Suprapubic skin (tissue), 4 donors: ENCODE measurements around the gene AIRE. TPM values are rescaled to one million over a fixed set of nuclear protein-coding genes. Genes with fewer than 3 reads are reported as not detected.

ENCODE experiments used
- DNase-seq, 2 donors: peaks; one replicate each; pipeline ENCODE4 v3.0.0-alpha.2; 2019; ENCODE audit warnings: low spot score in 2 of 2
- H3K27ac ChIP-seq: fragments of 200-600 bp; sonication (generic); one replicate; pipeline ENCODE4 v1.5.1; 2019
- H3K27me3 ChIP-seq: fragments of 200-600 bp; sonication (generic); one replicate; pipeline ENCODE4 v1.5.1; 2019
- H3K36me3 ChIP-seq: fragments of 200-600 bp; sonication (generic); one replicate; pipeline ENCODE4 v1.5.1; 2019
- H3K4me1 ChIP-seq: fragments of 200-600 bp; sonication (generic); one replicate; pipeline ENCODE4 v1.5.1; 2019
- H3K4me3 ChIP-seq: fragments of 200-600 bp; sonication (generic); one replicate; pipeline ENCODE4 v1.5.1; 2019; ENCODE audit warnings: mild to moderate bottlenecking
- H3K9me3 ChIP-seq: fragments of 200-600 bp; sonication (generic); one replicate; pipeline ENCODE4 v1.5.1; 2019
- EP300 ChIP-seq: sonication (generic); formaldehyde crosslinking; IDR thresholded peaks from one replicate; pipeline ENCODE4 v1.6.1; 2017; ENCODE audit warnings: antibody characterized with exemption
- POLR2A ChIP-seq, 2 donors: fragments of 450-650 bp; IDR thresholded peaks; one replicate each; pipeline ENCODE4 v1.6.1; 2017; ENCODE audit warnings: antibody characterized with exemption in 2 of 2, mild to moderate bottlenecking in 2 of 2, moderate library complexity in 2 of 2
- POLR2AphosphoS5 ChIP-seq, 3 donors: sonication (generic); formaldehyde crosslinking; IDR thresholded peaks; one replicate each; pipeline ENCODE4 v1.6.1; 2017; ENCODE audit warnings: antibody characterized with exemption in 3 of 3
- WGBS: methylation state at CpG from one replicate; pipeline ENCODE4 v1.1.5; 2018; 5-methylcytosine and 5-hydroxymethylcytosine counted together
- total RNA-seq, 4 donors: library from RNA; depleted of rRNA; stranded (reverse); fragments of >200 nt; gene quantifications; one replicate each; pipeline ENCODE4 v1.1.0, GENCODE V29; 2016
- TF ChIP-seq, protein P1 (sequence below), 2 donors: fragments of 200-600 bp in 1 of 2; fragments of 450-650 bp in 1 of 2; sonication (generic) in 1 of 2; IDR thresholded peaks; one replicate each; pipeline ENCODE4 v1.5.1; 2016 to 2019; ENCODE audit warnings: antibody characterized with exemption in 2 of 2, mild to moderate bottlenecking in 1 of 2, moderate library complexity in 1 of 2

Gene AIRE
- total RNA-seq, 4 donors from 2014 or later = not detected

- WGBS = 81% methylated on average over 17 of the region's 19 CpGs
- Histone ChIP-seq H3K36me3 (no peaks in the 10 kb centered on the region), H3K27ac (no peak within 1 kb of the TSS)
Observed at GRCh38 chr21:44261675-44262295, 23.9 kb upstream of the AIRE start, which contains the start of gene DNMT3L. Gene DNMT3L, minus strand, starts transcription at chr21:44261897. Its CDS starts 638 bp downstream, at chr21:44261259.

GRCh38 chr21:44262338-44263056 is 23.2 kb upstream of the AIRE start:
- DNase-seq = no peak
- H3K4me1 ChIP-seq = peaks cover 3% of the 10 kb centered on the region
- no peaks in the 10 kb centered on the region for H3K36me3 ChIP-seq
- H3K27ac ChIP-seq = no peak overlapping the region
- no peaks in the 10 kb centered on the region for H3K9me3 ChIP-seq
- WGBS = 77% methylated on average over 11 of the region's 12 CpGs
- H3K27me3 ChIP-seq = no peaks in the 10 kb centered on the region
- no peak for TF ChIP-seq POLR2A (IDR thresholded peaks at IDR 0.05)
- TF ChIP-seq, protein P1, sequence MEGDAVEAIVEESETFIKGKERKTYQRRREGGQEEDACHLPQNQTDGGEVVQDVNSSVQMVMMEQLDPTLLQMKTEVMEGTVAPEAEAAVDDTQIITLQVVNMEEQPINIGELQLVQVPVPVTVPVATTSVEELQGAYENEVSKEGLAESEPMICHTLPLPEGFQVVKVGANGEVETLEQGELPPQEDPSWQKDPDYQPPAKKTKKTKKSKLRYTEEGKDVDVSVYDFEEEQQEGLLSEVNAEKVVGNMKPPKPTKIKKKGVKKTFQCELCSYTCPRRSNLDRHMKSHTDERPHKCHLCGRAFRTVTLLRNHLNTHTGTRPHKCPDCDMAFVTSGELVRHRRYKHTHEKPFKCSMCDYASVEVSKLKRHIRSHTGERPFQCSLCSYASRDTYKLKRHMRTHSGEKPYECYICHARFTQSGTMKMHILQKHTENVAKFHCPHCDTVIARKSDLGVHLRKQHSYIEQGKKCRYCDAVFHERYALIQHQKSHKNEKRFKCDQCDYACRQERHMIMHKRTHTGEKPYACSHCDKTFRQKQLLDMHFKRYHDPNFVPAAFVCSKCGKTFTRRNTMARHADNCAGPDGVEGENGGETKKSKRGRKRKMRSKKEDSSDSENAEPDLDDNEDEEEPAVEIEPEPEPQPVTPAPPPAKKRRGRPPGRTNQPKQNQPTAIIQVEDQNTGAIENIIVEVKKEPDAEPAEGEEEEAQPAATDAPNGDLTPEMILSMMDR (IDR thresholded peaks at IDR 0.05) = no peak
- no peak for TF ChIP-seq EP300
- no peak for TF ChIP-seq POLR2AphosphoS5 (IDR thresholded peaks at IDR 0.05)
- H3K4me3 ChIP-seq = no peak overlapping the region

More at GRCh38 chr21:44261675-44262295, 23.9 kb upstream of the AIRE start, which contains the start of gene DNMT3L:
- TF ChIP-seq, protein P1 (IDR thresholded peaks at IDR 0.05) = no peak
- no peak for TF ChIP-seq POLR2A (IDR thresholded peaks at IDR 0.05)
- TF ChIP-seq POLR2AphosphoS5 (IDR thresholded peaks at IDR 0.05) = no peak
- no peak for TF ChIP-seq EP300
- peaks cover 3% of the 10 kb centered on the region for H3K4me1 ChIP-seq
- H3K27me3 ChIP-seq = no peaks in the 10 kb centered on the region
- DNase-seq = no peak
- no peaks in the 10 kb centered on the region for H3K9me3 ChIP-seq
- H3K4me3 ChIP-seq = no peak within 1 kb of the TSS

DNA sequence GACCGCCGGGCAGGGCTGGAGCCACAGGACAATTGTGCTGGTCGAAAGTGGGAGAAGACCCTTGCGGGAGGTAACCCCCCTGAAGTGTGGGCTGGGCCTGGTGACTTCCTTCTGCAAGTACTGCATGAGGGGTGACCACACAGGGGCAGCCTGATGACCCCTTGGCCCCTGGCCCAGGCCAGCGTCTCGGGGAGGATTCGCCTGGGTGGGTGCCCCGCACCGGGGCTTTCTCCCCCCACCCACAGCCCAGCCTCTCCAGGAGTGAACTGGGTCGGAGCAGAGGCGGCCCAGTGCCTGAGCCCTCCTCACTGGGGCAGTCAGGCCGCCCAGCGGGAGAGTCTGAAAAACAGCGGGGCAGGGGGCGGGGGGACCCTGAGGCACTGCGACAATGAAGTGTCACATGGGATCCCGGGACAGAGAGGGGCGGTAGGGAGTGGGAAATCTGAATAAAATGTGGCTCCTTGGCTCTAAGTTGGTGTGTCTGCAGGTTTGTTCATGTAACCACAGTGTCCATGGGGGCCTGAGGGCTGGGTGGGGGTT is 22.4 kb upstream of the AIRE start:
- Histone ChIP-seq H3K4me3 (no peak overlapping the region), H3K27ac (no peak overlapping the region), H3K4me1 (peaks cover 3% of the 10 kb centered on the region), H3K27me3 (no peaks in the 10 kb centered on the region), H3K36me3 (no peaks in the 10 kb centered on the region), H3K9me3 (no peaks in the 10 kb centered on the region)
- 70% methylated on average over 8 of the region's 18 CpGs for WGBS
- TF ChIP-seq POLR2AphosphoS5 (IDR thresholded peaks at IDR 0.05) (no peak), POLR2A (IDR thresholded peaks at IDR 0.05) (no peak), EP300 (no peak)
- TF ChIP-seq, protein P1 (IDR thresholded peaks at IDR 0.05) = no peak
- DNase-seq = peak in 1 of 2 donors; percentile 61

DNA sequence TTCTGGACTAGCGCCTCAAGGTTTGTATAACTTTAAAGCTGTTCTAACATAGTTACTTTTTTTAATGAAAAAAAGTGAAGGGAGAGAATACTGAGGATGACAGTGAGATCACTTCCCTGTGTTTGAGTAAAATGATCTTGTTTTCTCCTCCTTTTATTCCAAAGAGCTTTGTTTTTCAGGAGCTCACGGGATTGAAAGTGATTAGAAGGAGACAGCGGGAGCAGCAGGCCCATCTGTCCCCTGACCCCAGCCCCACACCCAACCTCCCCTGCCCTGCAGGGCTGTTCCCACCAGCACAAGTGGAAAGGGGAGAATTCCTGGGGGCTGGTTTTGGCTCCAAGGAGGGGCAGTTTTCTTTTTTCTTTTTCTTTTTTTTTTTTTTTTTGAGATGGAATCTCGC is 21.9 kb upstream of the AIRE start:
- no peak for DNase-seq
- Histone ChIP-seq H3K4me1 (peaks cover 3% of the 10 kb centered on the region), H3K4me3 (no peak overlapping the region), H3K9me3 (no peaks in the 10 kb centered on the region), H3K27ac (no peak overlapping the region), H3K27me3 (no peaks in the 10 kb centered on the region), H3K36me3 (no peaks in the 10 kb centered on the region)
- TF ChIP-seq, protein P1 (IDR thresholded peaks at IDR 0.05) = no peak
- TF ChIP-seq POLR2A (IDR thresholded peaks at IDR 0.05) (no peak), POLR2AphosphoS5 (IDR thresholded peaks at IDR 0.05) (no peak), EP300 (no peak)
- WGBS = 69% methylated on average over 4 of the region's 4 CpGs

DNA sequence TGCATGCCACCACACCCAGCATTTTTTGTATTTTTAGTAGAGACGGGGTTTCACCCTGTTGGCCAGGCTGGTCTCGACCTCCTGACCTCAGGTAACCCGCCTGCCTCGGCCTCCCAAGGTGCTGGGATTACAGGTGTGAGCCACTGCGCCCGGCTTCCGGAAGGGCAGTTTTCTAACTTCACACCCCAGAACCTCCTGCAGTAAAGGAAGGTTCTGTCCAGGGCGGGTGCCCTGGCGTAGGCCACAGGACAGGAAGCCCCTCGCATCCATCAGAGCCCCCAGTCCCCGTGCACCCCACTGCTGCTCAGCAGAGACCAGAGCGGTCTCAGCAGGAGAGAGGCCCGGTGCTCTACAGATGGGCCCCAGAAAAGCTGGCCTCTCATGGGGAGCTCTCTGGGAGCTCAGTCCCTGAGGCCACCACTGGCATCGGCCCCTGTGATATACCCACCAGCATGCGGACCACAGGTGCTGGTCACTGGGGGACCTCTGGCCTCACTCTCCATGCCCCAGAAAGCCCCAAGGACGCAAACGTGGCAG is 19.9 kb upstream of the AIRE start:
- Histone ChIP-seq H3K27me3 (no peaks in the 10 kb centered on the region), H3K9me3 (no peaks in the 10 kb centered on the region), H3K36me3 (no peaks in the 10 kb centered on the region), H3K4me3 (no peak overlapping the region), H3K4me1 (peaks cover 3% of the 10 kb centered on the region), H3K27ac (no peak overlapping the region)
- no peak for DNase-seq
- 96% methylated on average over 13 of the region's 17 CpGs for WGBS
- TF ChIP-seq EP300 (no peak), POLR2A (IDR thresholded peaks at IDR 0.05) (no peak), POLR2AphosphoS5 (IDR thresholded peaks at IDR 0.05) (no peak)
- TF ChIP-seq, protein P1 (IDR thresholded peaks at IDR 0.05) = no peak
